HG02981 (cell line): ENCODE measurements around the gene OPTC.
"Not testable (repeated sequence)": the region's sequence is repeated elsewhere in the genome, so short reads cannot be mapped to it uniquely, and the experiment has no call there.

Experiments used
- ATAC-seq: cut with Tn5 transposase; IDR thresholded peaks from one replicate; pipeline ENCODE4 v1.9.1; 2021; ENCODE audit warnings: mild to moderate bottlenecking, moderate library complexity; ENCODE audit not compliant: unreplicated experiment

The OPTC gene

GRCh38 chr1:203493901-203494300, at the start of gene OPTC:
TSS of gene OPTC (plus strand) at chr1:203494153. CDS start at chr1:203496006, 1,853 bp downstream.
- no peak for ATAC-seq

- no peak for ATAC-seq
Observed at GRCh38 chr1:203444171-203444576, 49.8 kb upstream of the OPTC start.

- no peak for ATAC-seq
Observed at GRCh38 chr1:203447151-203447550, 46.8 kb upstream of the OPTC start.

GRCh38 chr1:203447598-203447997, 46.4 kb upstream of the OPTC start:
- not testable (repeated sequence) for ATAC-seq

- no peak for ATAC-seq
Observed at GRCh38 chr1:203448521-203449061, 45.4 kb upstream of the OPTC start.

- ATAC-seq = no peak
Observed at GRCh38 chr1:203450001-203450400, 44.0 kb upstream of the OPTC start.

- no peak for ATAC-seq
Observed at GRCh38 chr1:203450479-203451149, 43.3 kb upstream of the OPTC start.

GRCh38 chr1:203451836-203452784, 41.8 kb upstream of the OPTC start:
- no peak for ATAC-seq

- no peak for ATAC-seq
Observed at GRCh38 chr1:203453016-203453415, 40.9 kb upstream of the OPTC start.

- ATAC-seq = no peak
Observed at GRCh38 chr1:203453616-203454015, 40.3 kb upstream of the OPTC start.

- no peak for ATAC-seq
Observed at GRCh38 chr1:203454986-203455471, 38.9 kb upstream of the OPTC start.

GRCh38 chr1:203455706-203456105, 38.2 kb upstream of the OPTC start:
- no peak for ATAC-seq

GRCh38 chr1:203456577-203456976, 37.4 kb upstream of the OPTC start:
- ATAC-seq = no peak

- ATAC-seq = no peak
Observed at GRCh38 chr1:203458078-203458477, 35.9 kb upstream of the OPTC start.

GRCh38 chr1:203459671-203460201, 34.2 kb upstream of the OPTC start:
- ATAC-seq = no peak

- ATAC-seq = no peak
Observed at GRCh38 chr1:203461717-203462116, 32.2 kb upstream of the OPTC start.

GRCh38 chr1:203462143-203462542, 31.8 kb upstream of the OPTC start:
- ATAC-seq = no peak

- ATAC-seq = no peak
Observed at GRCh38 chr1:203462878-203463277, 31.1 kb upstream of the OPTC start.

- no peak for ATAC-seq
Observed at GRCh38 chr1:203463469-203464062, 30.4 kb upstream of the OPTC start.

- ATAC-seq = no peak
Observed at GRCh38 chr1:203464226-203464625, 29.7 kb upstream of the OPTC start.

GRCh38 chr1:203464743-203465142, 29.2 kb upstream of the OPTC start:
- no peak for ATAC-seq
